ENCODE data around the gene MYEOV.

GRCh38 chr11:69285091-69285490, 8.9 kb upstream of the MYEOV start:
- no peak for TF ChIP-seq POLR2AphosphoS5 (IDR thresholded peaks at IDR 0.05; ENCODE audit: low read depth)
- no peak for TF ChIP-seq JUNB (IDR thresholded peaks at IDR 0.05; ENCODE audit: unreplicated experiment)
- no peak for TF ChIP-seq CTCF (conservative IDR thresholded peaks at IDR 0.05; ENCODE audit: low read depth in 2 of 2)
